ENCODE measurements around the gene NTNG2.

- TF ChIP-seq CTCF (IDR thresholded peaks at IDR 0.05) (no peak), POLR2A (IDR thresholded peaks at IDR 0.05) (no peak)
These were observed 76.4 kb downstream of the NTNG2 start for GRCh38 chr9:132238026-132238972.

Measured in adrenal gland (tissue), 5 donors.